HepG2 (cell line): ENCODE results near the gene SLC22A4. TPM values are rescaled to one million over a fixed set of nuclear protein-coding genes. Genes with fewer than 3 reads are reported as not detected.

ENCODE experiments used
- ELK4 ChIP-seq: sonication (generic); formaldehyde crosslinking; IDR thresholded peaks from 2 replicates; pipeline ENCODE4 v1.9.0; 2021; ENCODE audit warnings: missing genetic modification reagents, borderline replicate concordance
- FOXM1 ChIP-seq: sonication (generic); formaldehyde crosslinking; IDR thresholded peaks from 2 replicates; pipeline ENCODE4 v1.5.0; 2020; ENCODE audit warnings: missing genetic modification reagents
- GTF3A ChIP-seq: sonication (generic); formaldehyde crosslinking; conservative IDR thresholded peaks from 2 replicates; pipeline ENCODE4 v1.4.0; 2020; ENCODE audit warnings: mild to moderate bottlenecking, missing genetic modification reagents
- JUNB ChIP-seq: sonication (generic); formaldehyde crosslinking; IDR thresholded peaks from 2 replicates; pipeline ENCODE4 v1.8.0; 2022; ENCODE audit warnings: missing genetic modification reagents, mild to moderate bottlenecking, borderline replicate concordance
- NCOA2 ChIP-seq: sonication (generic); formaldehyde crosslinking; IDR thresholded peaks from 2 replicates; pipeline ENCODE4 v1.8.0; 2022; ENCODE audit warnings: inconsistent platforms
- NFRKB ChIP-seq: fragments of 450-650 bp; IDR thresholded peaks from 2 replicates; pipeline ENCODE4 v1.6.1; 2017
- SMARCC2 ChIP-seq: fragments of 450-650 bp; IDR thresholded peaks from 2 replicates; pipeline ENCODE4 v1.6.1; 2017; ENCODE audit warnings: antibody characterized with exemption, mild to moderate bottlenecking
- TRIM22 ChIP-seq: fragments of 450-650 bp; IDR thresholded peaks from 2 replicates; pipeline ENCODE4 v1.6.1; 2017
- ZNF292 ChIP-seq: sonication (generic); formaldehyde crosslinking; IDR thresholded peaks from 2 replicates; pipeline ENCODE4 v1.8.1; 2022; ENCODE audit warnings: mild to moderate bottlenecking, low read depth, missing genetic modification reagents, borderline replicate concordance
- ZNF33B ChIP-seq: sonication (generic); formaldehyde crosslinking; IDR thresholded peaks from 2 replicates; pipeline ENCODE4 v1.5.1; 2020; ENCODE audit warnings: mild to moderate bottlenecking, missing genetic modification reagents
- ZSCAN20 ChIP-seq: sonication (generic); formaldehyde crosslinking; IDR thresholded peaks from 2 replicates; pipeline ENCODE4 v1.4.0; 2020; ENCODE audit warnings: missing genetic modification reagents, mild to moderate bottlenecking, borderline replicate concordance
- polyA plus RNA-seq, 8 experiments: library from polyadenylated mRNA; depleted of rRNA in 3 of 8; stranded (reverse) in 7 of 8; unstranded in 1 of 8; fragments of >200 nt; fragmentation: Illumina TruSeq in 4 of 8; extraction: Trizol in 4 of 8; gene quantifications; 2 replicates each; pipeline versions ENCODE4 v1.2.1 to v1.2.3, GENCODE V29; 2011 to 2016; ENCODE audit warnings: low read depth in 4 of 8, missing spikeins in 1 of 8, mixed read lengths in 1 of 8; ENCODE audit not compliant: insufficient read depth in 1 of 8
- total RNA-seq, 5 experiments: library from RNA; depleted of rRNA; stranded (reverse); fragments of >200 nt; fragmentation: Illumina TruSeq; extraction: Trizol; gene quantifications; 2 replicates each; pipeline ENCODE4 v1.2.3, GENCODE V29; 2016; ENCODE audit warnings: low read depth in 1 of 5
- TF ChIP-seq, protein P1 (sequence below): sonication (generic); formaldehyde crosslinking; IDR thresholded peaks from 2 replicates; pipeline ENCODE4 v1.8.0; 2022; ENCODE audit warnings: missing genetic modification reagents, mild to moderate bottlenecking, borderline replicate concordance
- TF ChIP-seq, protein P2 (sequence below): sonication (generic); formaldehyde crosslinking; conservative IDR thresholded peaks from 2 replicates; pipeline ENCODE4 v1.8.1; 2023; ENCODE audit warnings: missing genetic modification reagents

The SLC22A4 gene
- total and polyA plus RNA-seq, 2 of the 13 experiments (the other 11 are each of a cell fraction or from before 2014, with no cell fraction given) = 0.33 to 0.62 TPM

DNA sequence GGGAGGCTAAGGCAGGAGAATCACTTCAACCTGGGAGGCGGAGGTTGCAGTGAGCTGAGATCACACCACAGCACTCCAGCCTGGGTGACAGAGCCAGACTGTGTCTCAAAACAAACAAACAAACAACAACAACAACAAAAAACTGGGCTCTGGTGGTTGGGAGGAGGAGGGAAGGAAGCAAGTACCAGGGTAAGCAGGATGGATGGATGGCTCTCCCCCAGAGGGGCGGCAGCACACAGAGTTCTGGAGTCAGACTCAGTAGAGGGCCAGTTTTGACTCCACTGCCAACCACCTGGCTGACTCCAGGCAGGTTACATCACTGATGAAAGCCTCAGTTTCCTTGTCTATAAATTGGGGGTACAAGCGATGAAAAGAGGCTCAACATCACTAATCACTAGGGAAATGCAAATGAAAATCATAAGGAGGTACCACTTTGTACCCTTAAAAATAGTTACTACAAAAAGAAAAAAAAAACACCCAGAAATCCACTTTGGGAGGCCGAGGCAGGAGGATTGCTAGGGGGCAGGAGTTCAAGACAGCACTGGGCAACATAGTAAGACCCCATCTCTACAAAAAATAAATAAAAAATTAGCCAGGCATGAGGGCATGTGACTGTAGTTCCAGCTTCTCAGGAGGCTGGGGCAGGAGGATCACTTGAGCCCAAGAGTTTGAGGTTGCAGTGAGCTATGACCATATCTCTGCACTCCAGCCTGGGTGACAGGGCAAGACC lies 3.2 kb downstream of the SLC22A4 start (continued):
- TF ChIP-seq ZNF292 (CRISPR knock-in tag) (no peak), ZNF33B (CRISPR knock-in tag) (no peak), NFRKB (no peak), JUNB (CRISPR knock-in tag) (no peak), GTF3A (CRISPR knock-in tag) (no peak), FOXM1 (CRISPR knock-in tag) (no peak), SMARCC2 (no peak), ZSCAN20 (CRISPR knock-in tag) (no peak), ELK4 (CRISPR knock-in tag) (no peak), NCOA2 (CRISPR knock-in tag) (no peak), TRIM22 (no peak)
- TF ChIP-seq, protein P1, sequence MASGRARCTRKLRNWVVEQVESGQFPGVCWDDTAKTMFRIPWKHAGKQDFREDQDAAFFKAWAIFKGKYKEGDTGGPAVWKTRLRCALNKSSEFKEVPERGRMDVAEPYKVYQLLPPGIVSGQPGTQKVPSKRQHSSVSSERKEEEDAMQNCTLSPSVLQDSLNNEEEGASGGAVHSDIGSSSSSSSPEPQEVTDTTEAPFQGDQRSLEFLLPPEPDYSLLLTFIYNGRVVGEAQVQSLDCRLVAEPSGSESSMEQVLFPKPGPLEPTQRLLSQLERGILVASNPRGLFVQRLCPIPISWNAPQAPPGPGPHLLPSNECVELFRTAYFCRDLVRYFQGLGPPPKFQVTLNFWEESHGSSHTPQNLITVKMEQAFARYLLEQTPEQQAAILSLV (CRISPR knock-in tag) = no peak
- TF ChIP-seq, protein P2, sequence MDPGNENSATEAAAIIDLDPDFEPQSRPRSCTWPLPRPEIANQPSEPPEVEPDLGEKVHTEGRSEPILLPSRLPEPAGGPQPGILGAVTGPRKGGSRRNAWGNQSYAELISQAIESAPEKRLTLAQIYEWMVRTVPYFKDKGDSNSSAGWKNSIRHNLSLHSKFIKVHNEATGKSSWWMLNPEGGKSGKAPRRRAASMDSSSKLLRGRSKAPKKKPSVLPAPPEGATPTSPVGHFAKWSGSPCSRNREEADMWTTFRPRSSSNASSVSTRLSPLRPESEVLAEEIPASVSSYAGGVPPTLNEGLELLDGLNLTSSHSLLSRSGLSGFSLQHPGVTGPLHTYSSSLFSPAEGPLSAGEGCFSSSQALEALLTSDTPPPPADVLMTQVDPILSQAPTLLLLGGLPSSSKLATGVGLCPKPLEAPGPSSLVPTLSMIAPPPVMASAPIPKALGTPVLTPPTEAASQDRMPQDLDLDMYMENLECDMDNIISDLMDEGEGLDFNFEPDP (CRISPR knock-in tag) = no peak
